ENCODE measurements around the gene MPND. TPM values are rescaled to one million over a fixed set of nuclear protein-coding genes. Genes with fewer than 3 reads are reported as not detected.

MPND gene, protein sequence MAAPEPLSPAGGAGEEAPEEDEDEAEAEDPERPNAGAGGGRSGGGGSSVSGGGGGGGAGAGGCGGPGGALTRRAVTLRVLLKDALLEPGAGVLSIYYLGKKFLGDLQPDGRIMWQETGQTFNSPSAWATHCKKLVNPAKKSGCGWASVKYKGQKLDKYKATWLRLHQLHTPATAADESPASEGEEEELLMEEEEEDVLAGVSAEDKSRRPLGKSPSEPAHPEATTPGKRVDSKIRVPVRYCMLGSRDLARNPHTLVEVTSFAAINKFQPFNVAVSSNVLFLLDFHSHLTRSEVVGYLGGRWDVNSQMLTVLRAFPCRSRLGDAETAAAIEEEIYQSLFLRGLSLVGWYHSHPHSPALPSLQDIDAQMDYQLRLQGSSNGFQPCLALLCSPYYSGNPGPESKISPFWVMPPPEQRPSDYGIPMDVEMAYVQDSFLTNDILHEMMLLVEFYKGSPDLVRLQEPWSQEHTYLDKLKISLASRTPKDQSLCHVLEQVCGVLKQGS
- polyA plus RNA-seq, result 16.5 TPM
- long read RNA-seq, donor 1, partial matches to known transcripts, result 0 of 1 reads
- long read RNA-seq, donor 1, other reads (novel, unspliced or antisense), result 0 of 1 reads
- long read RNA-seq, donor 2, partial matches to known transcripts, result 41 of 97 reads
- long read RNA-seq, donor 2, other reads (novel, unspliced or antisense), result 52 of 97 reads
- long read RNA-seq, donor 3, result 0 reads
- long read RNA-seq, donor 4, partial matches to known transcripts, result 0 of 5 reads
- long read RNA-seq, donor 4, other reads (novel, unspliced or antisense), result 5 of 5 reads
- long read RNA-seq, donor 5, partial matches to known transcripts, result 0 of 4 reads
- long read RNA-seq, donor 5, other reads (novel, unspliced or antisense), result 0 of 4 reads
- long read RNA-seq, donor 6, partial matches to known transcripts, result 0 of 4 reads
- long read RNA-seq, donor 6, other reads (novel, unspliced or antisense), result 0 of 4 reads
- long read RNA-seq, donor 7, partial matches to known transcripts, result 0 of 2 reads
- long read RNA-seq, donor 7, other reads (novel, unspliced or antisense), result 0 of 2 reads
- long read RNA-seq, donor 8, partial matches to known transcripts, result 5 of 8 reads
- long read RNA-seq, donor 8, other reads (novel, unspliced or antisense), result 0 of 8 reads
- long read RNA-seq, donor 9, partial matches to known transcripts, result 0 of 1 reads
- long read RNA-seq, donor 9, other reads (novel, unspliced or antisense), result 0 of 1 reads
- long read RNA-seq, donor 10, partial matches to known transcripts, result 7 of 12 reads
- long read RNA-seq, donor 10, other reads (novel, unspliced or antisense), result 0 of 12 reads
- long read RNA-seq, donor 11, partial matches to known transcripts, result 0 of 4 reads
- long read RNA-seq, donor 11, other reads (novel, unspliced or antisense), result 0 of 4 reads

- H3K9me3 ChIP-seq (ENCODE audit: control insufficient read depth, low read depth, low read length), result no peaks in the 10 kb centered on the region
- WGBS (ENCODE audit: insufficient coverage, low lambda C conversion rate), result no CpG with 5 or more reads among the region's 101 CpGs
- H3K27me3 ChIP-seq (ENCODE audit: control insufficient read depth, insufficient read depth, low read length), result no peaks in the 10 kb centered on the region
- peak within 1 kb of the TSS; percentile 94 for H3K27ac ChIP-seq (ENCODE audit: low read length)
- peaks cover 25% of the 10 kb centered on the region for H3K4me1 ChIP-seq (ENCODE audit: control insufficient read depth, insufficient read depth, low read length)
- DNase-seq, result peak; percentile 84 to 91
- peak within 1 kb of the TSS; percentile 60 for H3K4me3 ChIP-seq (ENCODE audit: low read length)
- peaks cover 6% of the 10 kb centered on the region for H3K36me3 ChIP-seq (ENCODE audit: control insufficient read depth, insufficient read depth, low read length)
These were observed at the start of gene MPND for GRCh38 chr19:4343370-4344307. TSS of gene MPND (plus strand) at chr19:4343562. CDS start at chr19:4343594, 32 bp downstream.

DNA sequence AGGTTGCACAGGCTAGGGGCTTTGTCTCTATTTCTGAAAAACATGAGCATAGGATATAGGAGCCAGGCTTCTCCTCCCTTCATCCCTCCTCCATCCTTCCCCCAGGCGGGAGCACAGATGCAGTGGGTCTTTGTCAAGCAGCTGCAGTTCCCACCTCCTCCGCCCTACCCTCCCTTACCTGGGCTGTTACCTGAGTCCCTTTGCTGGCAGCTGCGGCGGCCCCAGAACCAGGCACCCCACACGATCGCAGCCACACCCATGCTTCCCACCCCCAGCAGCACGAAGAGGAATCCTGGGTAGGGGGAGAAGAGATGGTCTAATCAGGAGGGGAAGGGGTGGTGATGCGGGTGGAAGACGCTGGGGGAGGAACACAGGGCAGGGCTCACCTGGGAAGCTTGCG is 49.0 kb upstream of the MPND start:
- WGBS (ENCODE audit: insufficient coverage, low lambda C conversion rate), result no CpG with 5 or more reads among the region's 10 CpGs

DNA sequence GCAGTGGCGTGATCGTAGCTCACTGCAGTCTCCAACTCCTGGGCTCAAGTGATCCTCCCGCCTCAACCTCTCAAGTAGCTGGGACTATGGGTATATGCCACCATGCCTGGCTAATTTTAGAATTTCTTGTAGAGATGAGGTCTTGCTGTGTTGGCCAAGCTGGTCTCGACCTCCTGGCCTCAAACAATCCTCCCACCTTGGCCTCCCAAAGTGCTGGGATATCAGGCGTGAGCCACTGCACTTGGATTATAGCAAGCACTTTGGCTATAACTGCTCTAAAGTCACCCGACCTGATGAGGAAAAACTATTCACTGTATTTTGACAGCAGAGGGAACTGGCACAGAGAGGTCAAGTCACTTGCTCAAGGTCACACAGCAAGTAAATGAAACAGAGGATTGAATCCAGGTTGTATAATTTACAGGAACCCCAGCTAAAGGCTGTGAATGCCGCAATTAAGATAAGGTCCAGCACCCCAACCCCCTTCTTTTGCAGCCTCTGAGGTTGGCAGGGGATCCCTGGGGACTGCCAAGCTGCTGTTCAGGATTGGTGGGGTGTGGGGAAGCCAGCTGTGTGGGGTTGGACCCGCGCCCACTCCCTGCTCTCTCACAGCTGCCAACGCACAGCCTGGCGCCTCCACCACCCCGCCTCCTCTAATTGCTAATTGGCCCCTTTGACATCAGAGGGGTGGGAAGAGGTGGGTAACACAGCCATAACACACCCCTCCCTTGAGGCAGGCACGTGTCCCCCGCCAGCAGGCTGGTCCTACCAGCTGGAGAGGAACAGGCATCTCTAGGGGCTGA is 47.2 kb upstream of the MPND start:
- DNase-seq, result no peak
- Histone ChIP-seq H3K27me3 (ENCODE audit: control insufficient read depth, insufficient read depth, low read length) (peaks cover 5% of the 10 kb centered on the region), H3K4me3 (ENCODE audit: low read length) (no peak overlapping the region), H3K4me1 (ENCODE audit: control insufficient read depth, insufficient read depth, low read length) (no peaks in the 10 kb centered on the region), H3K9me3 (ENCODE audit: control insufficient read depth, low read depth, low read length) (no peaks in the 10 kb centered on the region), H3K27ac (ENCODE audit: low read length) (no peak overlapping the region), H3K36me3 (ENCODE audit: control insufficient read depth, insufficient read depth, low read length) (no peaks in the 10 kb centered on the region)
- WGBS (ENCODE audit: insufficient coverage, low lambda C conversion rate), result no CpG with 5 or more reads among the region's 14 CpGs

More for the DNA sequence above, 49.0 kb upstream of the MPND start:
- no peaks in the 10 kb centered on the region for H3K4me1 ChIP-seq (ENCODE audit: control insufficient read depth, insufficient read depth, low read length)
- H3K27me3 ChIP-seq (ENCODE audit: control insufficient read depth, insufficient read depth, low read length), result peaks cover 5% of the 10 kb centered on the region
- no peak overlapping the region for H3K27ac ChIP-seq (ENCODE audit: low read length)
- no peaks in the 10 kb centered on the region for H3K36me3 ChIP-seq (ENCODE audit: control insufficient read depth, insufficient read depth, low read length)
- H3K9me3 ChIP-seq (ENCODE audit: control insufficient read depth, low read depth, low read length), result no peaks in the 10 kb centered on the region
- no peak for DNase-seq
- H3K4me3 ChIP-seq (ENCODE audit: low read length), result no peak overlapping the region

DNA sequence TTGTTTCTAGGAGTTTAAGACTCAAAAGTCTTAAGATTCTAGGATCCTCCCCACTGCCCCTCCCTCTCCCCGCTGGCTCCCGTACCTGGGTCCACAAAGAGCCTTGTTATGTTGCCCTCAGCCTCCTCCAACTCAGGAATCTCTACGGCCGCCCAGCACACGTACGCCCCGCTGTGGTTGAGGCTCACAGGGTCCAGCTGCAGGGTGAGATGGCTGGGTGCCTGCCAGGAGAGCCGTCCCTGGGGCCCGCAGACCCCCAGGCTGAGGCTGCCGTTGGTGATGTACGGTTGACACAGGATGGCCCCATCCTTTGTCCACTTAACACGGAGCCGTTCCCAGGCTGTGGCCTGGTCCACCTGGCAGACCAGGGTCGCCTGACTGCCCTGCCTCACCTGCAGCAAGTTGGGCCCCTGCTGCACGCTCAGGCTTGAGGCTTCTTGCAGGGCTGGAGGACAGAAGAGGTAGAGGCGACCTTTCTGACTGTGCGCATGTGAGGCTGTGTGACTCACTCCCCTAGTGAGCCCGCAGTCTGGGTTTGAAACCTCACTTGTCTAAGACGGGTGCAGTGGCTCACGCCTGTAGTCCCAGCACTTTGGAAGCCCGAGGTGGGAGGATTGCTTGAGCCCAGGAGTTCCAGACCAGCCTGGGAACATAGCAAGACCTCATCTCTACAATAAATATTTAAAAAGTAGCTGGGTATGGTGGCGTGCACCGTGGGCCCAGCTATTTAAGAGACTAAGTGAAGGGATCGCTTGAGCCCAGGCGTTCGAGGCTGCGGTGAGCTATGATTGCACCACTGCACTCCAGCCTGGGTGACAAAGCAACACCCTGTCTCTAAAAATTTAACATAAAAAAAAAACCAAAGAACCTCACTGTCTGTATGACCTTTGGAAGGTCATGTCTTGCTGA is 45.2 kb upstream of the MPND start:
- no peak overlapping the region for H3K27ac ChIP-seq (ENCODE audit: low read length)
- H3K36me3 ChIP-seq (ENCODE audit: control insufficient read depth, insufficient read depth, low read length), result no peaks in the 10 kb centered on the region
- WGBS (ENCODE audit: insufficient coverage, low lambda C conversion rate), result no CpG with 5 or more reads among the region's 27 CpGs
- peaks cover 3% of the 10 kb centered on the region for H3K4me1 ChIP-seq (ENCODE audit: control insufficient read depth, insufficient read depth, low read length)
- DNase-seq, result no peak
- H3K4me3 ChIP-seq (ENCODE audit: low read length), result no peak overlapping the region
- peaks cover 5% of the 10 kb centered on the region for H3K27me3 ChIP-seq (ENCODE audit: control insufficient read depth, insufficient read depth, low read length)
- no peaks in the 10 kb centered on the region for H3K9me3 ChIP-seq (ENCODE audit: control insufficient read depth, low read depth, low read length)

DNA sequence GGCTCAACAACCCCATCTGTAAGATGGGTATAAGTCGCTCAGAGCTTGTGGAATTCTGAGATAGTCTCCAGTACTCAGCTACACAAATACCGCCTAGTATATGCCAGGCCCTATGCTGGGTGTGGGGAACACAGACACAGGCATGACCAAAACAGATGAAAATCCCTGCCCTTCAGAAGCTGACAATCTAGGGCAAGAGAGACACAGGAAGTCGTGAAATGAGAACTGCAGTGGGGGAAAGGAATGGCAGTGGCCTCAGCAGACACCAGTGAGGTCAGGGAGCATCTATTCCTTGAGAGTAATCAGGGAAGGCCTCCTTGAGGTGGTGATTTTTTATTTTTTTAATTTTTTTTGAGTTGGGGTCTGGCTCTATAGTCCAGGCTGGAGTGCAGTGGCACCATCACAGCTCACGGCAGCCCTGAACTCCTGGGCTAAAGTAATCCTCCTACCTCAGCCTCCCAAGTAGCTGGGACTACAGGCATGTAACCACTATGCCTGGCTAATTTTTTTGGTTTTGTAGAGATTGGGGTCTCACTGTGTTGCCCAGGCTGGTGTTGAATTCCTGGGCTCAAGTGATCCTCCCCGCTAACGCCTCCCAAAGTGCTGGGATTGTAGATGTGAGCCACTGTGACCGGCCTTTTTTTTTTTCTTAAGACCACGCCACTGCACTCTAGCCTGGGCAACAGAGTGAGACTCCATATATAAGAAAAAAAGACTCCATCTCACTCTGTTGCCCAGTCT is 44.4 kb upstream of the MPND start:
- no peak for DNase-seq
- H3K9me3 ChIP-seq (ENCODE audit: control insufficient read depth, low read depth, low read length), result no peaks in the 10 kb centered on the region
- no peaks in the 10 kb centered on the region for H3K36me3 ChIP-seq (ENCODE audit: control insufficient read depth, insufficient read depth, low read length)
- no CpG with 5 or more reads among the region's 8 CpGs for WGBS (ENCODE audit: insufficient coverage, low lambda C conversion rate)
- no peak overlapping the region for H3K4me3 ChIP-seq (ENCODE audit: low read length)
- H3K27me3 ChIP-seq (ENCODE audit: control insufficient read depth, insufficient read depth, low read length), result peaks cover 5% of the 10 kb centered on the region
- peaks cover 3% of the 10 kb centered on the region for H3K4me1 ChIP-seq (ENCODE audit: control insufficient read depth, insufficient read depth, low read length)
- H3K27ac ChIP-seq (ENCODE audit: low read length), result no peak overlapping the region

DNA sequence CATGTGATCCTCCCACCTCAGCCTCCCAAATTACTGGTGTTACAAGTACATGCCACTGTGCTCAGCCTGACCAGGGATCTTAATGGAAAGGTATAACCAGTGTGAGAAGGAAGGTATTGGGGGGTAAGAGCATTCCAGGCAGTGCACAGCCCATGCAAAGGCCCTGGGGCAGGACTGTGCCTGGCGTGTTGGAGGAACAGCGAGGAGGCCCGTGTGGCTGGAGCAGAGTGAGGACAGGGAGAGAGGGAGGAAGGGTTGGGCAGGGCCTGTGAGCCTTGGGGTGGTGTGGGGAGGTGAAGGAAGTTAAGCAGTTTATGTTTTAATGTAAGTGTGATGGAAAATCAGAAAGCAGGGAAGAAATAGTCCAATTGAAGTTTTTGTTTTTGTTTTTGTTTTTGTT is 42.8 kb upstream of the MPND start:
- no peak overlapping the region for H3K4me3 ChIP-seq (ENCODE audit: low read length)
- H3K9me3 ChIP-seq (ENCODE audit: control insufficient read depth, low read depth, low read length), result no peaks in the 10 kb centered on the region
- H3K4me1 ChIP-seq (ENCODE audit: control insufficient read depth, insufficient read depth, low read length), result peaks cover 3% of the 10 kb centered on the region
- DNase-seq, result no peak
- no peaks in the 10 kb centered on the region for H3K36me3 ChIP-seq (ENCODE audit: control insufficient read depth, insufficient read depth, low read length)
- H3K27ac ChIP-seq (ENCODE audit: low read length), result no peak overlapping the region
- WGBS (ENCODE audit: insufficient coverage, low lambda C conversion rate), result 92% methylated on average over 2 of the region's 3 CpGs
- no peaks in the 10 kb centered on the region for H3K27me3 ChIP-seq (ENCODE audit: control insufficient read depth, insufficient read depth, low read length)

DNA sequence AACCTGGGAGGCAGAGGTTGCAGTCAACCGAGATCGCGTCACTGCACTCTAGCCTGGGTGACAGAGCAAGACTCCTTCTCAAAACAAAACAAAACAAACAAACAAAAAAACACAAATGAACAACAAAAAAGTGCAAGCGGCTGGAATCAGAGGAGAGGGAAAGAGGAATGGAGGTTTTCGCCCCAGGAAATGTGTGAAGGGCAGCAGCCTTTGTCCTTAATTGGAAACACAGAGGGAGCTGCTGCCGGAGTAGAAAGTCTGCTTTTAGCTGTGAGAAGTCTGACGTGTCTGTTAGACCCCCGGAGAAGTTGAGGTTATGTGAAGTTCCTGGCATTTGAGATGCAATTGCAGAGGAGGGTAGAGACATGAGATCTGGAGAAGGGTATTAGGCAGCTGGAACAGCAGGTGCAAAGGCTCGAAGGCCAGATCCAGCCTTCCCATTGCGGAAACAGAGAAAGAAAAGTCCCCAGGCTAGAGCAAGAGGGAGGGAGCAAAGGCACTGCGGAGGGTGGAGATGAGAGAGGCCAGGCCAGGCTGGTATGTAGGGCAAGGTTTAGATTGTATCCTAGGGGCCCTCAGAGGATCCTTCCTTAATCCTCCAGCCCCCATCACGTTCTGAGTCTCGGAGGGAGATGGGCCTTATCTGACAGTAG is 41.6 kb upstream of the MPND start:
- H3K9me3 ChIP-seq (ENCODE audit: control insufficient read depth, low read depth, low read length), result no peaks in the 10 kb centered on the region
- no peaks in the 10 kb centered on the region for H3K27me3 ChIP-seq (ENCODE audit: control insufficient read depth, insufficient read depth, low read length)
- DNase-seq, result no peak
- H3K36me3 ChIP-seq (ENCODE audit: control insufficient read depth, insufficient read depth, low read length), result no peaks in the 10 kb centered on the region
- H3K27ac ChIP-seq (ENCODE audit: low read length), result no peak overlapping the region
- no peak overlapping the region for H3K4me3 ChIP-seq (ENCODE audit: low read length)
- H3K4me1 ChIP-seq (ENCODE audit: control insufficient read depth, insufficient read depth, low read length), result peaks cover 3% of the 10 kb centered on the region
- 50% methylated on average over 2 of the region's 13 CpGs for WGBS (ENCODE audit: insufficient coverage, low lambda C conversion rate)
